ENCODE measurements around the gene CTSE.

GRCh38 chr1:205969229-205969628 is 54.5 kb downstream of the CTSE start:
- TF ChIP-seq, protein P1, sequence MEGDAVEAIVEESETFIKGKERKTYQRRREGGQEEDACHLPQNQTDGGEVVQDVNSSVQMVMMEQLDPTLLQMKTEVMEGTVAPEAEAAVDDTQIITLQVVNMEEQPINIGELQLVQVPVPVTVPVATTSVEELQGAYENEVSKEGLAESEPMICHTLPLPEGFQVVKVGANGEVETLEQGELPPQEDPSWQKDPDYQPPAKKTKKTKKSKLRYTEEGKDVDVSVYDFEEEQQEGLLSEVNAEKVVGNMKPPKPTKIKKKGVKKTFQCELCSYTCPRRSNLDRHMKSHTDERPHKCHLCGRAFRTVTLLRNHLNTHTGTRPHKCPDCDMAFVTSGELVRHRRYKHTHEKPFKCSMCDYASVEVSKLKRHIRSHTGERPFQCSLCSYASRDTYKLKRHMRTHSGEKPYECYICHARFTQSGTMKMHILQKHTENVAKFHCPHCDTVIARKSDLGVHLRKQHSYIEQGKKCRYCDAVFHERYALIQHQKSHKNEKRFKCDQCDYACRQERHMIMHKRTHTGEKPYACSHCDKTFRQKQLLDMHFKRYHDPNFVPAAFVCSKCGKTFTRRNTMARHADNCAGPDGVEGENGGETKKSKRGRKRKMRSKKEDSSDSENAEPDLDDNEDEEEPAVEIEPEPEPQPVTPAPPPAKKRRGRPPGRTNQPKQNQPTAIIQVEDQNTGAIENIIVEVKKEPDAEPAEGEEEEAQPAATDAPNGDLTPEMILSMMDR (IDR thresholded peaks at IDR 0.05; ENCODE audit: poor library complexity), result no peak
- no peak for TF ChIP-seq EZH2 (IDR thresholded peaks at IDR 0.05; ENCODE audit: borderline replicate concordance)

Data from hepatocyte (in vitro differentiated cells).